ENCODE measurements around the gene MAP3K5.
A peak's percentile ranks its signal among the peaks of the same experiment; 100 is the strongest.

MAP3K5 gene

GRCh38 chr6:136533487-136533886 lies 258.8 kb downstream of the MAP3K5 start:
- no peak overlapping the region for H3K4me3 ChIP-seq (ENCODE audit: low read length)
- DNase-seq (ENCODE audit: low read depth) = no peak
- no peak for TF ChIP-seq CTCF (conservative IDR thresholded peaks at IDR 0.05; ENCODE audit: low read length)

- DNase-seq (ENCODE audit: low read depth) = no peak
- no peak for TF ChIP-seq CTCF (conservative IDR thresholded peaks at IDR 0.05; ENCODE audit: low read length)
- H3K4me3 ChIP-seq (ENCODE audit: low read length) = no peak overlapping the region
These were observed 260.2 kb downstream of the MAP3K5 start for GRCh38 chr6:136532030-136532429.

- no peak overlapping the region for H3K4me3 ChIP-seq (ENCODE audit: low read length)
- no peak for TF ChIP-seq CTCF (conservative IDR thresholded peaks at IDR 0.05; ENCODE audit: low read length)
- DNase-seq (ENCODE audit: low read depth) = no peak
These were observed 262.6 kb downstream of the MAP3K5 start for GRCh38 chr6:136529710-136530109.

GRCh38 chr6:136528477-136528876 lies 263.8 kb downstream of the MAP3K5 start:
- DNase-seq (ENCODE audit: low read depth) = no peak
- H3K4me3 ChIP-seq (ENCODE audit: low read length) = no peak overlapping the region
- no peak for TF ChIP-seq CTCF (conservative IDR thresholded peaks at IDR 0.05; ENCODE audit: low read length)

- no peak overlapping the region for H3K4me3 ChIP-seq (ENCODE audit: low read length)
- DNase-seq (ENCODE audit: low read depth) = peak; percentile 65
- no peak for TF ChIP-seq CTCF (conservative IDR thresholded peaks at IDR 0.05; ENCODE audit: low read length)
These were observed 264.4 kb downstream of the MAP3K5 start for GRCh38 chr6:136527831-136528230.

- no peak for TF ChIP-seq CTCF (conservative IDR thresholded peaks at IDR 0.05; ENCODE audit: low read length)
- no peak overlapping the region for H3K4me3 ChIP-seq (ENCODE audit: low read length)
These were observed 265.3 kb downstream of the MAP3K5 start for GRCh38 chr6:136526937-136527336.

GRCh38 chr6:136526196-136526930 lies 265.9 kb downstream of the MAP3K5 start:
- DNase-seq (ENCODE audit: low read depth) = peak; percentile 76
- peak; percentile 67 for TF ChIP-seq CTCF (conservative IDR thresholded peaks at IDR 0.05; ENCODE audit: low read length)
- peak overlapping the region; percentile 7; the same call in 1 of the 2 replicates for H3K4me3 ChIP-seq (ENCODE audit: low read length)

More at GRCh38 chr6:136526937-136527336, 265.3 kb downstream of the MAP3K5 start:
- no peak for DNase-seq (ENCODE audit: low read depth)
